Uterus (tissue), 4 donors: Measurements from ENCODE around the gene RPUSD4. TPM values are rescaled to one million over a fixed set of nuclear protein-coding genes. Genes with fewer than 3 reads are reported as not detected.
A peak's percentile ranks its signal among the peaks of the same experiment; 100 is the strongest.
"Not testable (repeated sequence)": the region's sequence is repeated elsewhere in the genome, so short reads cannot be mapped to it uniquely, and the experiment has no call there.

Experiments
- DNase-seq, 2 donors: peaks; one replicate each; pipeline ENCODE4 v3.0.0-alpha.2; 2019 to 2020
- H3K27ac ChIP-seq, 2 donors: fragments of 200-600 bp; sonication (generic); 1 replicate in 1 of 2; 2 replicates in 1 of 2; pipeline ENCODE4 v1.5.1; 2016 to 2018
- H3K27me3 ChIP-seq, 2 donors: fragments of 200-600 bp; sonication (generic); one replicate each; pipeline ENCODE4 v1.5.1; 2018 to 2019; ENCODE audit warnings: control low read depth in 1 of 2
- H3K36me3 ChIP-seq, 2 donors: fragments of 200-600 bp; sonication (generic); one replicate each; pipeline ENCODE4 v1.5.1; 2019; ENCODE audit warnings: control low read depth in 1 of 2
- H3K4me1 ChIP-seq, 2 donors: fragments of 200-600 bp; sonication (generic); one replicate each; pipeline ENCODE4 v1.5.1; 2018 to 2019; ENCODE audit warnings: control low read depth in 1 of 2
- H3K4me3 ChIP-seq, 2 donors: fragments of 200-600 bp; sonication (generic); 1 replicate in 1 of 2; 2 replicates in 1 of 2; pipeline ENCODE4 v1.5.1; 2018 to 2019; ENCODE audit warnings: mild to moderate bottlenecking in 1 of 2
- H3K9me3 ChIP-seq, 2 donors: fragments of 200-600 bp; sonication (generic); one replicate each; pipeline ENCODE4 v1.5.1; 2019; ENCODE audit warnings: control low read depth in 1 of 2
- POLR2A ChIP-seq, 2 donors: fragments of 450-650 bp; IDR thresholded peaks; one replicate each; pipeline ENCODE4 v1.6.1; 2016; ENCODE audit warnings: antibody characterized with exemption in 2 of 2, mild to moderate bottlenecking in 1 of 2, moderate library complexity in 1 of 2
- intact Hi-C: fragments of 100-400 bp; cut with DNase I; formaldehyde crosslinking; loops from one replicate; pipeline ENCODE4 v1.15.1; 2023; ENCODE audit warnings: low total_unique reads
- total RNA-seq, 4 donors: library from RNA; depleted of rRNA in 3 of 4; stranded (reverse); fragments of >200 nt in 3 of 4; gene quantifications; one replicate each; pipeline versions ENCODE4 v1.1.0 to v1.2.4, GENCODE V29; 2014 to 2023
- TF ChIP-seq, protein P1 (sequence below), 4 experiments: fragments of 200-600 bp in 2 of 4; fragments of 450-650 bp in 2 of 4; sonication (generic) in 2 of 4; IDR thresholded peaks; one replicate each; pipeline ENCODE4 v1.5.1; 2016 to 2019; ENCODE audit warnings: antibody characterized with exemption in 4 of 4, mild to moderate bottlenecking in 2 of 4, moderate library complexity in 1 of 4
- donor health status: DM: yes; HTN: yes; CAD: no.

The RPUSD4 gene, protein sequence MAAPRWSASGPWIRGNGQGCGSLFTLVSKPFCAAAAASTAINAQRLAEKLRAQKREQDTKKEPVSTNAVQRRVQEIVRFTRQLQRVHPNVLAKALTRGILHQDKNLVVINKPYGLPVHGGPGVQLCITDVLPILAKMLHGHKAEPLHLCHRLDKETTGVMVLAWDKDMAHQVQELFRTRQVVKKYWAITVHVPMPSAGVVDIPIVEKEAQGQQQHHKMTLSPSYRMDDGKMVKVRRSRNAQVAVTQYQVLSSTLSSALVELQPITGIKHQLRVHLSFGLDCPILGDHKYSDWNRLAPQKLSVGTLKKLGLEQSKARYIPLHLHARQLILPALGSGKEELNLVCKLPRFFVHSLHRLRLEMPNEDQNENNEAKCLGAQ
- total RNA-seq: 10 to 100 TPM in 2 of 4 donors, 1 to 10 TPM in 2; 7.6 to 37.4 (median 16.4) TPM

DNA sequence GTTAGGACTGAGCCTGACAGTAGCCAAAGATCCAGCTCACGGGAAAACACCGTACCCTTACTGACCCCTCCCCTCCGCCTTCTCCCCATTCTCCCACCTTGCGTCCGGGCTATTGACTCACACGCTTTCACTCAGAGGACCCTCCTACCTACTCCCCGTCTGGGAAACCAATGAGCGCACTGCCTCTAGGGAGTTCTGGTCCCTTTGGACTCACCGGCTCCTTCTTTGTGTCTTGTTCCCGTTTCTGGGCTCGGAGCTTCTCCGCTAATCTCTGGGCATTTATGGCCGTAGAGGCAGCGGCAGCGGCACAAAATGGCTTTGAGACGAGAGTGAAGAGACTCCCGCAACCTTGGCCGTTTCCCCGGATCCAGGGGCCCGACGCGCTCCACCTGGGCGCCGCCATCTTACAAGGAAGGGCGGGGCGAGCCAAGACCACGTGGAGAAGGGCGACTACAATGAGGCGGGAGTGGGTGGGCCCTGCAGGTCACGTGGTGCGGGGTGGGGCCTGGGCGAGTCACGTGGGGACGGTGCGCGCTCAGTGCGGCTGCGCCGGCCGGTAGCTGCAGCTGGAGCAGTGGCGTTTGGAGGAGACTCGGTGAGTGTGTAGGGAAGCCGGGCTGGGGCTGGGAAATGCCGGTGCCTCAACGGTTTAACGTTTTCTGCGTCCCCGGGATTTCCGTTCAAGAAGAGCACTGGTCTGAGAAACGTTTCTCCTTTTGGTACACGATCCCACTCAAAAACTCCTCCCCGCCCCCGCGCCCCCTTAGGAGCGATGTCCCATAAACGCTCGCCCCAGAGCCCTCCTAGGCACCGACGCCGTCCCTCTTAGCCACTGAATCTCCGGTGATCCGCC, at the start of gene RPUSD4, which contains the start of gene FAM118B:
RPUSD4 (minus strand) TSS at position 415 of the 853 bp plus-strand sequence; CDS start at position 403, 12 bp downstream.
FAM118B (plus strand) TSS at position 547 of the 853 bp plus-strand sequence. CDS start 23,220 bp downstream, outside the sequence.
- DNase-seq: peak; percentile 98 to 99
- H3K4me3 ChIP-seq: peak within 1 kb of the TSS; percentile 79 to 89
- H3K27ac ChIP-seq: peak within 1 kb of the TSS; percentile 53 to 63
- TF ChIP-seq, protein P1, sequence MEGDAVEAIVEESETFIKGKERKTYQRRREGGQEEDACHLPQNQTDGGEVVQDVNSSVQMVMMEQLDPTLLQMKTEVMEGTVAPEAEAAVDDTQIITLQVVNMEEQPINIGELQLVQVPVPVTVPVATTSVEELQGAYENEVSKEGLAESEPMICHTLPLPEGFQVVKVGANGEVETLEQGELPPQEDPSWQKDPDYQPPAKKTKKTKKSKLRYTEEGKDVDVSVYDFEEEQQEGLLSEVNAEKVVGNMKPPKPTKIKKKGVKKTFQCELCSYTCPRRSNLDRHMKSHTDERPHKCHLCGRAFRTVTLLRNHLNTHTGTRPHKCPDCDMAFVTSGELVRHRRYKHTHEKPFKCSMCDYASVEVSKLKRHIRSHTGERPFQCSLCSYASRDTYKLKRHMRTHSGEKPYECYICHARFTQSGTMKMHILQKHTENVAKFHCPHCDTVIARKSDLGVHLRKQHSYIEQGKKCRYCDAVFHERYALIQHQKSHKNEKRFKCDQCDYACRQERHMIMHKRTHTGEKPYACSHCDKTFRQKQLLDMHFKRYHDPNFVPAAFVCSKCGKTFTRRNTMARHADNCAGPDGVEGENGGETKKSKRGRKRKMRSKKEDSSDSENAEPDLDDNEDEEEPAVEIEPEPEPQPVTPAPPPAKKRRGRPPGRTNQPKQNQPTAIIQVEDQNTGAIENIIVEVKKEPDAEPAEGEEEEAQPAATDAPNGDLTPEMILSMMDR (IDR thresholded peaks at IDR 0.05): peak in 1 of 4 experiments; percentile 3
- peak; percentile 73 to 79 for TF ChIP-seq POLR2A (IDR thresholded peaks at IDR 0.05)
- intact Hi-C loops: no loop called here
- no peaks in the 10 kb centered on the region for H3K27me3 ChIP-seq
- no peaks in the 10 kb centered on the region for H3K4me1 ChIP-seq
- no peaks in the 10 kb centered on the region for H3K36me3 ChIP-seq
- H3K9me3 ChIP-seq: no peaks in the 10 kb centered on the region

DNA sequence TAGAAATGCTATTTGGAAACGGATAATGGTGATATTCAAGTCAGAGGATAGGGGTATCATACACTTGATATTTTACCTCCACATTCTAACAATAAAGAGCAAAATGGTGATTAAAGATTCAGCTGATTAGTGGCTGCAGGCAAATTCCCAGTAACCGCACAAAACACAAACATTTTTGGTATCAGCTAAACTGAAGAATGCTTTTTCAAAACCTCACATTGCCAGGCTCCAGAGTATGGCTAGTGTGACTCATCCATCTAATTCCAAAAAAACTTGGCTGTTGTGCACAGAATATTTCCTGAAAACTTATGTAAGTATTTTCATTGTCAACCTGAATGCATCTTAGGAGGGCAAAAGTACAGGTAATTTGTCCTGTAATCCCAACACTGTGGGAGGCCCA, 46.3 kb upstream of the RPUSD4 start:
- no peak overlapping the region for H3K4me3 ChIP-seq
- H3K9me3 ChIP-seq: no peaks in the 10 kb centered on the region
- H3K36me3 ChIP-seq: no peaks in the 10 kb centered on the region
- no peak for DNase-seq
- H3K4me1 ChIP-seq: no peaks in the 10 kb centered on the region
- intact Hi-C loops: no loop called here
- H3K27ac ChIP-seq: no peak overlapping the region
- TF ChIP-seq POLR2A (IDR thresholded peaks at IDR 0.05): no peak
- TF ChIP-seq, protein P1 (IDR thresholded peaks at IDR 0.05): no peak
- H3K27me3 ChIP-seq: no peaks in the 10 kb centered on the region

DNA sequence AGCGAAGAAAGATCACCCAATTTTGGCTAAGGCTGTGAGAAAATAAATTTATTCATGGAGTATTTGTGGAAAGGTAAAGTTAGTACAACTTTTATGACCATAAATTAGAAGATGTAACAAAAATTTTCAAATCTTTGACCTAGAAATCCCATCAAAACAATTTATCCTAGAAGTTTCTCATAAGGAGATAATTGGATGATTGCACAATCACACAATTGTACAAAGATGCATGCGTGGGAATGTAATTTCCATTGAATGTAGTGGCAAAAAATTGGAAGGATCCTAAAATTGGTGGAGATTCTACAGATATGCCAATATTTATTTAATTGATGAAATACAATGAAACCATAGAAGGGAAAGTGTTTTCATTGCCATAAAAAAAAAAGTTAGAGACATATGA, 45.7 kb upstream of the RPUSD4 start:
- intact Hi-C loops: no loop called here
- no peaks in the 10 kb centered on the region for H3K9me3 ChIP-seq
- TF ChIP-seq, protein P1 (IDR thresholded peaks at IDR 0.05): no peak
- no peak for TF ChIP-seq POLR2A (IDR thresholded peaks at IDR 0.05)
- no peaks in the 10 kb centered on the region for H3K27me3 ChIP-seq
- no peak overlapping the region for H3K27ac ChIP-seq
- no peak for DNase-seq
- H3K36me3 ChIP-seq: no peaks in the 10 kb centered on the region
- no peak overlapping the region for H3K4me3 ChIP-seq
- no peaks in the 10 kb centered on the region for H3K4me1 ChIP-seq

DNA sequence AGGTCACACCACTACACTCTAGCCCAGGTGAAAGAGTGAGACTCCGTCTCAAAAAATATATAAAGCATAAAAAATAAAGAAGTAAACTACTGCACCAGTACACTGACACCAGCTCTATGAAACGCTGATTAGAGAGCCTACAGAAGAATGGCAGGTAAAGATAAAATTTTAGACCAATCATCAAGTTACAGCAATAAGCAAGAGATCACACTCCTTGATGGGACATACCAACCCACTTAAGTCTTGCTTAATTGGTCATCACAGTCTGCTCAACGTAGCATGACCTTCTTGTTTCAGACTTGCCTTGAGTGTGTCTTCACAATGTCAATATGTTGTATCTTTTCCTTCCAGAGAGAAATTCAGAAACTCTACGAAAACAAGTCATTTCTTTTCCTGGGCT, 44.8 kb upstream of the RPUSD4 start:
- H3K27ac ChIP-seq: no peak overlapping the region
- no peaks in the 10 kb centered on the region for H3K4me1 ChIP-seq
- no peaks in the 10 kb centered on the region for H3K36me3 ChIP-seq
- no peaks in the 10 kb centered on the region for H3K27me3 ChIP-seq
- H3K4me3 ChIP-seq: no peak overlapping the region
- TF ChIP-seq, protein P1 (IDR thresholded peaks at IDR 0.05): no peak
- no peak for TF ChIP-seq POLR2A (IDR thresholded peaks at IDR 0.05)
- no peak for DNase-seq
- no peaks in the 10 kb centered on the region for H3K9me3 ChIP-seq
- intact Hi-C loops: no loop called here

DNA sequence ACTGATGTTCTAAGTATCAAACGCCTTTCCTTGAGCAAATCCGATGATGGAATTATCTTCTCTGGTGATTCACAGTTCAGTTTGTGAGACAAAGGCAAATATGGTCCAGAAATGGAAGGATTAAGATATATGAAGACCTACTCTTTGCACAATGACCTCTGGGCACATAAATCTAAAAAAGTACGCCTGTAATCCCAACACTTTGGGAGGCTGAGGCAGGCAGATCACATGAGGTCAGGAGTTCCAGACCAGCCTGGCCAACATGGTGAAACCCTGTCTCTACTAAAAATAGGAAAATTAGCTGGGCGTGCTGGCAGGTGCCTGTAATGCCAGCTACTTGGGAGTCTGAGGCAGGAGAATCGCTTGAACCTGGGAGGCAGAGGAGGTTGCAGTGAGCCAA, 44.1 kb upstream of the RPUSD4 start:
- H3K27me3 ChIP-seq, DNase-seq, H3K4me3 ChIP-seq, H3K36me3 ChIP-seq, H3K4me1 ChIP-seq, H3K9me3 ChIP-seq, intact Hi-C loops, H3K27ac ChIP-seq: not testable (repeated sequence)
